Measurements from ENCODE around the gene APH1B.
"Not testable (repeated sequence)": the region's sequence is repeated elsewhere in the genome, so short reads cannot be mapped to it uniquely, and the experiment has no call there.

The APH1B gene

DNA sequence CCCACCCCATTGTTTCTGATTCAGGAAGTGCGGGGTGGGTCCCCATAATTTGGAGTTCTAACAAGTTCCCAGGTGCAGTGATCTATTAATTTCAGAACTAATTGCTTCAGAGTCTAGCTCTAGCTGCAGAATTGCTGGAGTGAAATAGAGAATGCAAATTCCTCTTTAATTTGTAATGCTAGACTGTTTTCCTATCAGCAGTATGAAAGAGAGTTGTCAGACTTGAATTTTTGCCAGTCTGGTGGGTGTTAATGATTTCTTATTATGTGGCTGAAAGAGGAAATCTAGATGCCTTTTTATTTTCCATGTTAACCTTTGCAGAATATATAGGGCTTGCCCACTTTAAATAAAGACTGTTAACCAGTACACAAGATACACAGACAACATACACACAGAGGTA, 23.7 kb downstream of the APH1B start:
- DNase-seq, result no peak

DNA sequence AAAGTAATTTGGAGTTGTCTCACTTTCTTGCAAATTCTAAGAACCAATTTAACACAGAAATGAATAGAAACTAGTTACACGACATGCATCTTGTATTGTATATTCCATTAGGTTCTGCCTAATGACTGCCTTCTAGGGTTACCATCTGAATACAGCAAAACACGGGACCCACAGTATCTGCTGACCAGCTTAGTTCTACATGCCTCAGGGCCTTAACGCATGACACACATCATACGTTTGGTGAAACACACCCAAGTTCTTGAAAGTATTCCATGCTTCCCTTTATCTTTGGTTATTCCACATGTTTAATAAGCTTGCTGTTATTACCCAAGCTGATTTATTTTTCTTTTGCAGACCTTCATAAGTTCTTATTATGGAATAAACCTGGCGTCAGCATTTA, 27.9 kb downstream of the APH1B start:
- DNase-seq, result no peak

DNA sequence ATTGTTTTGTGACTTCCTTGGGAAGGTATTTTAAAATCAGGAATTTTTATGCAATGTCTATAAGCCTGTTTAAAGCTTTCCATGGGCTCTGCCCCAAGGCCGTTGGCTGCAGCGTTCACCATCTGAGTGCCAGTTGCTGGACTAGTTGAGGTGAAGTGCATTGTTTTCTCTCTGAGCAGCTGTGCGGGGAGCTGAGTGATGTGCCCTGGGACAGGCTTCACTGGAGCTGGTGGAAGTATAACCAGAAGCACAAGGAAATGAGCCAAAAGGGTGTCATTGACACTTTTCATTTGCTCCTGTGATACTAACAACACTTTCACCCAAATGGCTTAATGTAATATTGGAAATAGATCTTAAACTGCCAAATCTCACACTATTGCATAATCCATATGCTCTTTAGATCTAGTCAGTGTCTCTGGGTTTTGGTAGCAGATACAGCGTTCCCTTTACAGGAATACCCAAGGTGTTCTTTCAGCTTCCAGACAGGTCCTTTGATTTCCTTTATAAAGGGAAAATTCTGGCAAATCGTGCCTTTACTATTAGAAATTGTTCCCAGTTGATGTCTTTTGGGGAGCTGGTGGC, 29.2 kb downstream of the APH1B start:
- no peak for DNase-seq

DNA sequence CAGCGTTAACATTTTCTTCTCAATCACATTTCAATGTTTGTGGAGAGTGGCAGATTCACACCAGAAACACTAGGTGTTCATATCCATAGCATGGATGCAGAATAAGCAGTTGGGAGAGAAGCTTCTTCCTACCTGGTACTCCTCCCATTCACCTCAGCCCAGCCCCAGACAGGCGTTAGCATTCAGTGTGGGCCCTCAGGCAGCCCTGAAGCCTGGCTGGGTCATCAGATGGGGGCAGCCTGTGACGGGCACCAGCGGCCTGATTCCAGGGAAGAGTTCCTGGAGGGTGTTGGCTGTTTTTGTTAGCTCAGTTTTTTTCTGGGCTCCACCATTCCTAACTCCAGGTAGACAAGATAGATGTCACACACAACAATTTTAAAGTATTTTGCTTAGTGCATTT, 31.1 kb downstream of the APH1B start:
- no peak for DNase-seq

DNA sequence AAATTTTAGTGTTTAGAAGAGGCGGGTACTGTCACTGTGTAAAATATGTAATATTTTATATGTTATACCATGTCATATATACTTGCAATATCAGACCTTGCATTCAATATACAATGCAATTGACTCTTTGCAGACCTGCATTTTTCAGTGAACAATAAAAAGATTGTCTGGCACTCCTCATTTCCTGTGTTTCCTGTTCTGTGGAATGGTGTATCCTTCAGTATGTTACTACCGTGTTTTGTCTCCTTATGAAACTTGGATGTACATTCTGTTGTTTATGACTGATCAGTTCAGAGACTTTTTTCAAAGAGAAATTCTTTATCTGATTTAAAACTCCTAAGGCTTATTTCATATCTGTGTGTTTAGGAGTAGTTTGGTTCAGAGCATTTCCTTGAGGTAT, 31.5 kb downstream of the APH1B start:
- DNase-seq, result no peak

DNA sequence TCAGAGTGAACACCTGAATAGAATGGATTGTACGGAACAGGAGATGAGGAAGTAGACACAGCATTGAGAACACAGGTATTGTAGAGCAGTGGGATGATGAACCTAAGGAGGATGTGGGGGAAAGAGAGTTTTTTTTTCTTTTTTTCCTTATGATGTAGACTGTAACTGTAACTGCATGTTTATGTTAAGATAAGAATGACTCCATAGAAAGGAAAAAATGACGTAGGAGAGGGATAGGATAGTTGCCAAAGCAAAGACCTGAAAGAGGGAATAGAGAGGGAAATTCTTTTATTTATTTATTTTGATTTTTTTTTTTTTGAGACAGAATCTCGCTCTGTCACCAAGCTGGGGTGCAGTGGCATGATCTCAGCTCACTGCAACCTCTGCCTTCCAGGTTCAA, 33.2 kb downstream of the APH1B start:
- DNase-seq, result no peak

DNA sequence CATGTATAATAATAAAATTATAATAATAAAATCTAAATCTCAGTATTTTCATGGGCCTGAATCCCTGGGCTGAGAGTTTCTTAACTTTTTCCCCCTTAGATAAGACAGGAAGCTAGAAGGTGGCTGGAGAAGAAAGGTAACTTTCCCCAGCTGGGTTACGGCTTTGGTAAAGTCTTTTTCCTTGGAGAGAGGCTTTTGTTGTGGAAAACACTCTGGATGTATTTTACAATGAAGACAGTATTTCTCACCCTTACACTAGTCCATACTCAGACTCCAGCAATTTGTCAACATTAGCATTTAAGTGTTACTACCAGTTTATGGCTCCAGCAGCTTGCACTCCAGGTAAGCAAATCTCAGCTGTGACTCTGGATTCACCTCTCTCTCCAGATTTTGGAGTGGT, 34.9 kb downstream of the APH1B start:
- no peak for DNase-seq

DNA sequence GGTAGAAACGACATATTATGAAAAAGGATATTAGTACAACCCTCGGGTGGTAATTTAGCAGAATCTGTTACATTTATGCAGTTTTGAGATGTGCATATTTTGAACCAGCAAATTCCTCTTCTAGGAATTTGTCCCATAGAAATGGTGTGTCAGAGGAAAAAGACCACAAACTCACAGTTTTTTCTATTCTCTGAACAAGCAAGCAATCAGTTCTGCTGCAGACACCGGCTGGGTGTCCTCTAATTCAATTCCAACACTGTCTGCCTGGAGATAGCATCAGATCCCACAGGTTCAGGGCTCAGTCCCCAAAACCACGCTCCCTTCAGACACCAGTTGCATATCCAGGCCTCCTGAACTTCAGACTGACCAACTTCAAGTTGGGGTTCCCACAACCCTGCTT, 36.4 kb downstream of the APH1B start:
- no peak for DNase-seq

DNA sequence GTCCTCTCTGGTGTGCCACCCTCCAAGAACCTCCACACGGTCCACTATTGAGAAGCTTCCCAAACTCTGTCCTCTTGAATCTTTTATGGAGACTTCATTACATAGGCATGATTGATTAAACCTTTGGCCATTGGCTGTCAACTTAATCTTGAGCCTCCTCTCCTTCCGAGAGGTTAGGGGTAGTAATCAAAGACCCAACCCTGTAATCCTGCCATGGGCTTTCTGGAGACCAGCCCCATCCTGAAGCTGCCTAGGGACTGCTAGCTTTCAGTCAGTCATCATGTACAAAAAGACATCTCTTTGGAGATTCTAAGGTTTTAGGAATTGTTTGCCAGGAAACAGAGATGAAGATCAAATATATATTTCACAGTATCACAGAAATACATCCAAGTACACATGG, 37.0 kb downstream of the APH1B start:
- DNase-seq, result no peak

DNA sequence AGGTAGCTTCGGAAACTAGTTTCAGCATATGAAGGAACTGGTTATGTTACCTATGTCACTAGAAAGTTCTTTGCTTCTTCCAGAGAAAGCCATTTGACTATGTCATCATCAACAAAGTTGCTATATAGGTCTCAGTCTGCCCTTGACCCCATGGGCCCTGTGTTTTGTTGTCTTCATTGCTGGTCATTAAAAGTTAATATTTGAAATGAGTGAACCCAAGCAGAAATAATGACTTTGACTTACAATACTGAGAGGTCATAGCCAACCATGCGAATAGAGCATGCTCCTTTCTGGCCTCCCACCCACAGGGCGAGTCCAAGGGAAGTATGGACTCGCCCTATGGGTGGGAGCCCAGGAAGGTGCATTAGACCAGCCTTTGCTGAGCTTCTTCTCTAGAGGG, 40.9 kb downstream of the APH1B start:
- no peak for DNase-seq

DNA sequence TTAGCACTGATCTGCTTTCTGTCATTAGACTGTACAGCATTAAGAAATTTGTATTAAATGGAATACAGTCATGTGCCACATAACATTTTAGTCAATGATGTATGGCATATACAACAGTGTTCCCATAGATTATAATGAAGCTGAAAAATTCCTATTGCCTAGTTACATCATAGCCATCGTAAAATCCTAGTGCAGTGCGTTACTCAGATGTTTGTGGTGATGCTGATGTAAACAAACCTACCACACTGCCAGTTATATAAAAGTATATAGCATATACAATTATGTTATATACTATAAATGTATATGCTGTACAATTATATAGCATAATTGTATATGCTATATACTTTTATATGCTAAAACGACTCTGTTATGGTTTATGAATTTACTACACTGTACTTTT, 41.7 kb downstream of the APH1B start:
- DNase-seq, result no peak

DNA sequence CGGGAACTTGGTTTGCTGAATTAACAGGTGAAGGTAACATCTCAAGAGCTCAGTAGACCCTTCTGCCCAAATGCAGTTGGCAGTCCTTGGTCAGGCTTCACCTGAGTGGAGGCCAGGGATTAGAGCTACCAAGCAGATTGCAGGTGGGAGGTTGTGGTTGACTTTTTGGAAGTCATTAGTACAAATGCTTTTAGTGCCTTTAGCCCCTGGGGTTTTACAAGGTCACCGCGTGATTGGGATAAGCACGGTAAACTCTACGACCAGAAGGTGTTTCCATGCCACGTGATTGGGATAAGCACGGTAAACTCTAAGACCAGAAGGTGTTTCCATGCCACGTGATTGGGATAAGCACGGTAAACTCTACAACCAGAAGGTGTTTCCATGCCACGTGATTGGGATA, 43.0 kb downstream of the APH1B start:
- DNase-seq, result not testable (repeated sequence)

DNA sequence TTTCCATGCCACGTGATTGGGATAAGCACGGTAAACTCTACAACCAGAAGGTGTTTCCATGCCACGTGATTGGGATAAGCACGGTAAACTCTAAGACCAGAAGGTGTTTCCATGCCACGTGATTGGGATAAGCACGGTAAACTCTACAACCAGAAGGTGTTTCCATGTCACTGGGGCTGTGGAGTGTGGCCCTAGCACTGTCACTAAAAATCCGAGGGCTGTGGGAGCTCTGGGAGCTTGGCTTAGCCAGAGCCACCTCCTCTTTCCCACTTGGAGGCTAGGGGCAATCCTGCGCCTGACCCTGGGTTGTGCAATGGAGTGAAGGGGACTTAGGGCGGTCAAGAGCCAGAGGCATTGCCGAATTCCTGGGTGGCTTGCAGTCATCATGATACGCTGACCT, 43.6 kb downstream of the APH1B start:
- not testable (repeated sequence) for DNase-seq

DNA sequence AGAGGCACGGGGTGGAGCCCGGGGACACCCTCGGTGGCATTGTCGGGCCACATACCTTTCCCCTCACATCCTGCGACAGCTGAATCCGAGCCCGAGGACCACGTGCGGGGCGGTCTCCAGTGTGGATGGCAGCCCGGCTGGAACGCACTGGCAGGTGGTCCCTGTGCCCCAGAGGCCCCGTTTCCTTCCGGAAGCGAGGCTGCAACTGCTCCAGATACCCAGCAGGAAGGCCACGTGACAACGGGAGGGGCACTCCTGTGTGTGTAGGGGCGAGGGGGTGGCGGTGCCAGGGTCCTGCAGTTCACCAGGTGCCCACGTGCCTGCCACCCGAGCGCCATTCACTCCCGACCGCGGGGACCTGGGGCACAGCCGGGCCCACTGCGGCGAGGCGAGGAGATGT, 44.1 kb downstream of the APH1B start:
- DNase-seq, result no peak

DNA sequence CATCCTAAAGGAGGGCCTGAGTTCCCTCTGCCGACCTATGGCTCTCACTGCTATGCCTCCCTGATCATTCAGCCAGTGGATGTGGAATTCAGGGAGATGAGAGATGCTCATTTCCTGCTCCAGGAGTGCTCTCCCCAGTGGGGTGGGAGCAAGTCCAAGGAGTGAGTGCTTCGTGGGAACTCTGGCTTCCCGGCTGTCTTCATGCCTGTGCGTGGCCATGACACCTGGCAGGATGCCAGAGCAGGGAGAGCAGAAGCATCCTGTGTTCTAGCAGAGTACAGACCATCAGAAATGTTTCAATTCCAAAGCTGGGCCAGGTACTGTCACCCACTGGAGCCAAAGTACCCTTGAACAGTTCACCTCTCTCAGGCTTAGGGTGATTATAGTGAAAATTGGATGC, 45.1 kb downstream of the APH1B start:
- DNase-seq, result no peak

DNA sequence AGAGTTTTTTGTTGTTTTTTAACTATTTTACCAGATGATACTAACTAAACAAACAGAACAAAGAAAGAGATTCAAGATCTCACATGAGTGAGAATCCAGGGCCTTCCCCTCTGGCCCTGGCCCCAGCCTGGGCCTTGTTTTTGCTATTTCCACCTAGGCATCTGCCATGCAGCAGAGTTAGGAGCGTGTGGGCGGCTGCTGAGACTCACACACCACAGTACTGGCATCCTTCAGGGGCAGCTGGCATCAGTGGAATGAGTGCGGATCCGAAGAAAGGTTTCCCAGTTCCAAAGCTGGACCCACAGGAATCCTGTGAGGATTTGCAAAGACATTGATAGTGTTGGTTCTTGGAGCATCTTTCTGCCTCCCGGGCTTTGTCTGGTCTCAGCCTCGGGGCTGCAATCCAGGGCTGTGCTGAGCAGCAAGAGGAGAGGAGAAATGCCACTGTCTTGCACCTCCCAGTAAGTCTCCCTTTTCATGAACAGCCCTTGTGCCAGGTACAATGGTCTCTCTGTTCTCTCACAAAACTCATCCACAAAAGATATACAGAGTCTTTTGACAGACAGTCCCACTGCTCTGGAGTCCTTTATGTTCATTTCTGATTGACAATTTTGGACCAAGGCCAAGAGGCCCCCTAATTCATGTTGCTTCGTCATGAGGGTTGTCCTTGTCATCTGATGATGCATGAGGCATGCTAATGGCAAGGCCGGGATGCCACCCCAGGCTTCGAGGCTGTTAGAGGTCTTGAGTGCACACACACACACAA, 46.6 kb downstream of the APH1B start:
- peak; percentile 3 for DNase-seq

DNA sequence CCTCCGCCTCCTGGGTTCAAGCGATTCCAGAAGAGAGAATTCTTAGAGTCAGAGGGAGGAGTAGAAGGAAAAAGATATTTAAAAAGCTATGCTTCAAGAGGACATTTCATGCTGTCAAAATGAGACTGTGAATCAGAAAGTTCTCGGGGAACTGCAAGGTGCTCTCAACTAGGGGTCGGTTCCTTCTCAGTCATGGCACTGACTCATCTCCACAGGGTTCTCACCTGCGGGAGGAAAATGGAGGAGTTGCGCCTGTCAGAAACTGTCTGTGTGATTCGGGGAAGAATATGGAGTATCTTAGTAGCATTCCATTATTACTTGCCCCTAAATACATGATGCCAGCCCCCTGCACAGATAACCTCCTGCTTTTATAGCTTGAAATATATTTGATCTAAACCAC, 47.4 kb downstream of the APH1B start:
- DNase-seq, result no peak

DNA sequence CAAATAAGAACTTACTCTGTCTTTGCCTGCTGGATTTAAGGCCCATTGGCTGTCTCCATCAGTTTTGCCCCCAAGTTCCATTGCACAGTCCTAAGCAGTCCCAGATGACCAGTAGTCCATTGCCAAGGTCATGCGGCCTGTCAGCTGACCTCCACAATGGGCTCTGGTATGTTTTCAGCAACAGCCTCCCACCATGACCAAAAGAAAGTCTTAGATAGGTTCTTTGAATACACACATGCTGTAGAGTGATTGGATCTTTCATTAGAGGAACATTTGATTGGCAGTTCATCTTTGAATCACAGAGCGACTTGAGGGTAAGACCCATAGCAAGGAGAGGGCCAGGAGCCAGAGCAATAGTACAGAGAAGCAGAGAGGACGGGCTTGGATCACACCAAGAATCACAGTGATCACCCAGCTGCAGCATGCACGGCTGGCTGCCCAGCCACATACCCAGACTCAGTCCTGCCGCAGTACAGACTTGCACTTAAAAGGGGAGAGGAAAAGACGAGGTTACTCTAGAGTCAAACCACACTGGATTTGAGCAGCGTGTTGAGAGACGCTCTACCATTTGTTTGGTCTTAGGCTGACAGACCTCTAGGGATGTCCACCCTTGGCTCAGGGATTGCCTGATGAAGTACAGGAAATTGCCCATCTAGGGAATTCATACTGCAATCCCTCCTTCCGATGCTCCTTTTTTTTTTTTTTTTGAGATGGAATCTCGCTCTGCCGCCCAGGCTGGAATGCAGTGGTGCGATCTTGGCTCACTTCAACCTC, 50.4 kb downstream of the APH1B start:
- no peak for DNase-seq

DNA sequence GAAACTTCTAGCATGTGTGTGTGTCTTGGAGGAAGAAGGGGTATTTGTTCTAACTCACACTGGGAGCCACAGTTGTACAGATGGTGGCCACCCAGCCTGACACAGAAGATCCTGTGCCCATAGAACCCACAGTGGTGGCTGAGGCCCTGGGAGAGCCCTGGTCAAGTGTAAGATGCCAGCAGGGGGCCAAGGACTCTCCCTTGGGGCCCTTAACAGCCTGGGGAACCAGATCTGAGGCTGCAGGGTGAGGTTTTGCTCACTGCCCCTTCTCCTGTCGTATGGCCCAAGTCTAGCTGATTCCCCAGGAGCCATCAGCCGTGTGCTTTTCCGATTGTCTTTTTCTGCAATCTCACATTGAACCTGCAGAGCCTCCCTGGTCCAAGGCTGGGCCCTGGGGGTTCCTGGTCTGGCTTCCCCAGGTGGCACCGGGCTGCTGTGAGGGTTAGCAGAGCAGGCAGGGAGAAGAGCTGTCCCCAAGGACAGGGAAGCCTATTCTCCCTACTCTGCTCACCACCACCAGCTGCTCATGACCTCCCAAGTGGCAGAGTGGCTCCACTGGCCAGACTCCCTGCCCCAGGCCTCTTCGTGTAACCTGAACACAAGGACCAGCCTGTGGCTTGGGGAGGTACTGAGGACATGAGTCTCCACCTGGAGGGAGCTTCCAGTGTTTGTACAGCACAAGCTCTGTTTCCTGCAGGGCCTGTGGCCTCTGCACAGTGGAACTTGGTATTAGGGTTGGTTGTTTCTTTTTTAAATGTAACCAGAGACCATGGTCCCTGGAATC, 52.4 kb downstream of the APH1B start:
- no peak for DNase-seq

DNA sequence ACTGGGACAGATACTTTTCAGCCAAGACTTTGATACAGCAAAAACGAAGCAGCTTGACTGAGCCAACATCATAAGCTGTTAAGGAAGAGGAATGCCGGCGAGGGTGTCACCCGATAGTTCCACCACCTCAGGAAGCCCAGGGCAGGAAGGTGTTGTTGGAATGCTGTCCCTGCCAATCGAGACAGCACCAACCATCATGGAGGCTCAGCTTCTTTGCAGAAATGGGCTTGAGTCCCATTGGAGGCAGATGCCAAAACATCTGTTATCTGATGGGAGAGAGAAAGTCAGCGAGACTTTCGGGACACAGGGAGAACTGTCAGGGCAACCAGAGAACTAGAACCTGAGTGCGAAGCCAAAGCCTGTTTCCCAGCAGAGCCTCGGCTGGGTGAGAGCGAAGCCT, 53.5 kb downstream of the APH1B start:
- DNase-seq, result no peak

DNA sequence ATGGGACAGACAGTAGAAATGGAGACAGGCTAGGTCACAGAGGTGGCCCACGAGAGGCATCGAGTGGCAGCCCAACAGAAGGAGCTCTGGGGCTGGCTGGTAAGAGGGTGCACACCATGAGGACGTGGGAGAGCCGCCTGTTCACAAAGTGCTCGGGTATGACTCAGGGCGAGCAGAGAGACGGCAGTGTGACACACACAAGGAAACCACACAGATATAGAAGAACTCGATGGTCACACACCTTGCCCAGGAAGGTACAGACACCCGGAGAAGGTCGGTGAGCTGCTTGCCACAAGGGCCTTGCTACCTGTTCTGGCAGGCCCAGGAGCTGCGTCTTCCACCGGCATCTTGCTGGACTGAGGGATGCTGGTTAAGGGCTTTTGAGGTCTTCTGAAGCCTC, 54.1 kb downstream of the APH1B start:
- no peak for DNase-seq

DNA sequence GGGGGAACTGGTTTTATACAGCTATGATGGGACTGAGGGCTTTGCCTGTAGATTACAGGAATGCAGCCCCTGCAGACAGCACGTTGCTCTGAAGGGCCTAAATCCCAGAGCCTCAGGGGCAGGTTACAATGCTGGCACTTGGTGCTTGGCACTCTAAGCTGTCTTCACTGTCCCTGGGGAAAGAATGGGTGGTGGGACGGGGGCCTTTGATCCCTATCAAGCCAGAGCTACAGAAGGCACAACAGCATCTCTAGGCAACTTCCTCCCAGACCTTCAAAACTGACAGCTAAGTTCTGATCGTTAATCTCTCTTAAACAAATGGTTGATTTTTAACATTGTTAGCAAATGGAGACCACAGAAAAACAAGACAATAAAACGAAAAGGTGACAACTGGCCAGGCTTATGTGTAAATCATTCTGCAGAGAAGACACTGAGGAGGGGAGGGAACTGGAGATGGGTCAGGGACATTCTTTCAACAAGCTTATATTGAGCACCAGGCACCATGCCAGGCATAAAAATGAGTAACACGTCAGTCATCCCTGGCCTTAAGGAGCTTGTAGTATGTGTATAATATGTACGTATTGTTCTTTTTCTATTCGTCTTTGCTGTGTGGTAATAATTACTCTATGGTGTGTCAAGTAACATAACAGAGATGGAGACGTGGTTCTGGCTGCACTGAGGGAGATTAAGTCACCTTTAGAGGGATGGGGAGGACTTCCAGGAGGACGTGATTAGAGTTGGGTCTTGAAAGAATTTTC, 55.1 kb downstream of the APH1B start:
- no peak for DNase-seq

DNA sequence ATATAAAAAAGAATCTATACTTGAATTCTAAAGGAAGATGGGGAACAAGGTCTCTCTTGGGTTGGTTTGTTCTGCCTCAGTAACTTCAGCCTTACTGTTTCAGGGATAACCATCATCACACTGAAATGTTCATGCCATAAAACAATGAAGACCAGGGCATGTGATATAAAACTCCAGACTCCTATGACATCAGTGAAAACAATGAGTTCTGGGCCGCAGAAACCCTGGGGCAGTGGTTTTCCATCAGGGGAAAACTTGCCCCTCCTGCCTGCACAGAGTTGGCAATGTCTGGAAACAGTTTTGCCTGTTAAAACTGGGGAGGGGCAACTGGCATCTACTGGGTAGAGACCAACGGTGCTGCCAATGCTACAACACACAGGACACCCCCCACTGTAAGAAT, 57.4 kb downstream of the APH1B start:
- DNase-seq, result no peak
